NOMO-1 treated with dmso at 0.1 percent for 144 hours (cell line): Measurements from ENCODE around the gene RNGTT.
"Not testable (repeated sequence)": the region's sequence is repeated elsewhere in the genome, so short reads cannot be mapped to it uniquely, and the experiment has no call there.

Experiments
- DNase-seq: peaks from one replicate; lab custom pipeline; 2025; ENCODE audit not compliant: unreplicated experiment; lab: John Stamatoyannopoulos, UW

The RNGTT gene

GRCh38 chr6:88972504-88973423 lies 9.3 kb upstream of the RNGTT start:
- no peak for DNase-seq

- DNase-seq = no peak
Observed at GRCh38 chr6:88970301-88970700, 6.9 kb upstream of the RNGTT start.

- not testable (repeated sequence) for DNase-seq
Observed at GRCh38 chr6:88969255-88969654, 5.8 kb upstream of the RNGTT start.

GRCh38 chr6:88967891-88968290 lies 4.5 kb upstream of the RNGTT start:
- DNase-seq = no peak

GRCh38 chr6:88965691-88966090 lies 2.3 kb upstream of the RNGTT start:
- no peak for DNase-seq

GRCh38 chr6:88964509-88964908 lies 1.1 kb upstream of the RNGTT start:
- DNase-seq = no peak

- DNase-seq = no peak
Observed at GRCh38 chr6:88958842-88959241, 4.6 kb downstream of the RNGTT start.

- no peak for DNase-seq
Observed at GRCh38 chr6:88953550-88954386, 9.7 kb downstream of the RNGTT start.

- DNase-seq = no peak
Observed at GRCh38 chr6:88952065-88952704, 11.2 kb downstream of the RNGTT start.

- no peak for DNase-seq
Observed at GRCh38 chr6:88945415-88946008, 17.9 kb downstream of the RNGTT start.

GRCh38 chr6:88933521-88933920 lies 29.9 kb downstream of the RNGTT start:
- no peak for DNase-seq

GRCh38 chr6:88932019-88932418 lies 31.4 kb downstream of the RNGTT start:
- DNase-seq = not testable (repeated sequence)

- peak; percentile 44 for DNase-seq
Observed at GRCh38 chr6:88922775-88923548, 40.5 kb downstream of the RNGTT start.

GRCh38 chr6:88921734-88922133 lies 41.7 kb downstream of the RNGTT start:
- no peak for DNase-seq

GRCh38 chr6:88920774-88921733 lies 42.4 kb downstream of the RNGTT start:
- DNase-seq = no peak

- DNase-seq = no peak
Observed at GRCh38 chr6:88920088-88920487, 43.3 kb downstream of the RNGTT start.

GRCh38 chr6:88919032-88919431 lies 44.4 kb downstream of the RNGTT start:
- no peak for DNase-seq

- DNase-seq = no peak
Observed at GRCh38 chr6:88916615-88917208, 46.7 kb downstream of the RNGTT start.
